ENCODE measurements around the gene WRAP73. TPM values are rescaled to one million over a fixed set of nuclear protein-coding genes. Genes with fewer than 3 reads are reported as not detected.
A peak's percentile ranks its signal among the peaks of the same experiment; 100 is the strongest.

The WRAP73 gene
- total and polyA plus RNA-seq, 9 of the 15 experiments (the other 6 are each of a cell fraction or from before 2014, with no cell fraction given), result 4.3 to 51.8 (median 30.1) TPM

- TF ChIP-seq, protein P1, sequence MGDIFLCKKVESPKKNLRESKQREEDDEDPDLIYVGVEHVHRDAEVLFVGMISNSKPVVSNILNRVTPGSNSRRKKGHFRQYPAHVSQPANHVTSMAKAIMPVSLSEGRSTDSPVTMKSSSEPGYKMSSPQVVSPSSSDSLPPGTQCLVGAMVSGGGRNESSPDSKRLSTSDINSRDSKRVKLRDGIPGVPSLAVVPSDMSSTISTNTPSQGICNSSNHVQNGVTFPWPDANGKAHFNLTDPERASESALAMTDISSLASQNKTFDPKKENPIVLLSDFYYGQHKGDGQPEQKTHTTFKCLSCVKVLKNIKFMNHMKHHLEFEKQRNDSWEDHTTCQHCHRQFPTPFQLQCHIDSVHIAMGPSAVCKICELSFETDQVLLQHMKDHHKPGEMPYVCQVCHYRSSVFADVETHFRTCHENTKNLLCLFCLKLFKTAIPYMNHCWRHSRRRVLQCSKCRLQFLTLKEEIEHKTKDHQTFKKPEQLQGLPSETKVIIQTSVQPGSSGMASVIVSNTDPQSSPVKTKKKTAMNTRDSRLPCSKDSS (IDR thresholded peaks at IDR 0.05; ENCODE audit: low read depth, partially characterized antibody), result peak; percentile 8
- TF ChIP-seq ETV5 (CRISPR knock-in tag; IDR thresholded peaks at IDR 0.05; ENCODE audit: low read depth), result no peak
- TF ChIP-seq CBFA2T2 (conservative IDR thresholded peaks at IDR 0.05), result no peak
- no peak for TF ChIP-seq ZNF668 (CRISPR knock-in tag; IDR thresholded peaks at IDR 0.05)
- TF ChIP-seq ZNF347 (CRISPR knock-in tag; IDR thresholded peaks at IDR 0.05; ENCODE audit: low read depth), result no peak
- TF ChIP-seq CREB3 (tag; conservative IDR thresholded peaks at IDR 0.05; ENCODE audit: low read depth), result no peak
- TF ChIP-seq ZKSCAN8 (CRISPR knock-in tag; IDR thresholded peaks at IDR 0.05), result no peak
- no peak for TF ChIP-seq NR2C2 (CRISPR knock-in tag; IDR thresholded peaks at IDR 0.05)
- TF ChIP-seq NR2C2 (tag; IDR thresholded peaks at IDR 0.05), result peak; percentile 27; the same call in 1 of the 2 replicates
- TF ChIP-seq, protein P2, sequence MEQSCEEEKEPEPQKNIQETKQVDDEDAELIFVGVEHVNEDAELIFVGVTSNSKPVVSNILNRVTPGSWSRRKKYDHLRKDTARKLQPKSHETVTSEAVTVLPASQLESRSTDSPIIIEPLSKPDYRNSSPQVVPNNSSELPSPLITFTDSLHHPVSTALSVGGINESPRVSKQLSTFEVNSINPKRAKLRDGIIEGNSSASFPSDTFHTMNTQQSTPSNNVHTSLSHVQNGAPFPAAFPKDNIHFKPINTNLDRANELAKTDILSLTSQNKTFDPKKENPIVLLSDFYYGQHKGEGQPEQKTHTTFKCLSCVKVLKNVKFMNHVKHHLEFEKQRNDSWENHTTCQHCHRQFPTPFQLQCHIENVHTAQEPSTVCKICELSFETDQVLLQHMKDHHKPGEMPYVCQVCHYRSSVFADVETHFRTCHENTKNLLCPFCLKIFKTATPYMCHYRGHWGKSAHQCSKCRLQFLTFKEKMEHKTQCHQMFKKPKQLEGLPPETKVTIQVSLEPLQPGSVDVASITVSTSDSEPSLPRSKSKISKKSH (CRISPR knock-in tag; IDR thresholded peaks at IDR 0.05), result no peak
- no peak for TF ChIP-seq SRSF9 (IDR thresholded peaks at IDR 0.05; ENCODE audit: borderline replicate concordance, low read depth, low read length)
- TF ChIP-seq TRIM25 (IDR thresholded peaks at IDR 0.05; ENCODE audit: borderline replicate concordance), result peak; percentile 72; the same call in 1 of the 2 replicates
- TF ChIP-seq HMG20A (CRISPR knock-in tag; conservative IDR thresholded peaks at IDR 0.05), result no peak
- TF ChIP-seq MTA3 (IDR thresholded peaks at IDR 0.05; ENCODE audit: borderline replicate concordance), result no peak
- no peak for TF ChIP-seq ZNF778 (CRISPR knock-in tag; IDR thresholded peaks at IDR 0.05)
- TF ChIP-seq POU5F1 (IDR thresholded peaks at IDR 0.05; ENCODE audit: borderline replicate concordance, low read depth, low read length, partially characterized antibody), result no peak
- no peak for TF ChIP-seq ZZZ3 (IDR thresholded peaks at IDR 0.05)
- TF ChIP-seq, protein P3, sequence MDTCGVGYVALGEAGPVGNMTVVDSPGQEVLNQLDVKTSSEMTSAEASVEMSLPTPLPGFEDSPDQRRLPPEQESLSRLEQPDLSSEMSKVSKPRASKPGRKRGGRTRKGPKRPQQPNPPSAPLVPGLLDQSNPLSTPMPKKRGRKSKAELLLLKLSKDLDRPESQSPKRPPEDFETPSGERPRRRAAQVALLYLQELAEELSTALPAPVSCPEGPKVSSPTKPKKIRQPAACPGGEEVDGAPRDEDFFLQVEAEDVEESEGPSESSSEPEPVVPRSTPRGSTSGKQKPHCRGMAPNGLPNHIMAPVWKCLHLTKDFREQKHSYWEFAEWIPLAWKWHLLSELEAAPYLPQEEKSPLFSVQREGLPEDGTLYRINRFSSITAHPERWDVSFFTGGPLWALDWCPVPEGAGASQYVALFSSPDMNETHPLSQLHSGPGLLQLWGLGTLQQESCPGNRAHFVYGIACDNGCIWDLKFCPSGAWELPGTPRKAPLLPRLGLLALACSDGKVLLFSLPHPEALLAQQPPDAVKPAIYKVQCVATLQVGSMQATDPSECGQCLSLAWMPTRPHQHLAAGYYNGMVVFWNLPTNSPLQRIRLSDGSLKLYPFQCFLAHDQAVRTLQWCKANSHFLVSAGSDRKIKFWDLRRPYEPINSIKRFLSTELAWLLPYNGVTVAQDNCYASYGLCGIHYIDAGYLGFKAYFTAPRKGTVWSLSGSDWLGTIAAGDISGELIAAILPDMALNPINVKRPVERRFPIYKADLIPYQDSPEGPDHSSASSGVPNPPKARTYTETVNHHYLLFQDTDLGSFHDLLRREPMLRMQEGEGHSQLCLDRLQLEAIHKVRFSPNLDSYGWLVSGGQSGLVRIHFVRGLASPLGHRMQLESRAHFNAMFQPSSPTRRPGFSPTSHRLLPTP (IDR thresholded peaks at IDR 0.05; ENCODE audit: borderline replicate concordance, extremely low read depth, insufficient read length), result no peak
Observed at GRCh38 chr1:3604997-3605823, 44.7 kb downstream of the WRAP73 start (continued).
